MM.1S (cell line): ENCODE measurements around the gene ACOX2.
A peak's percentile ranks its signal among the peaks of the same experiment; 100 is the strongest.

Source experiments
- DNase-seq: peaks from one replicate; pipeline ENCODE4 v3.0.0-alpha.2; 2015
- H2AFZ ChIP-seq: fragments of 300-600 bp; sonication (generic); 2 replicates; pipeline ENCODE4 v1.6.0; 2016; ENCODE audit warnings: antibody characterized with exemption, low read length
- H3F3A ChIP-seq: fragments of 300-600 bp; sonication (generic); 2 replicates; pipeline ENCODE4 v1.6.1; 2016; ENCODE audit warnings: mild to moderate bottlenecking, antibody characterized with exemption, low read length, moderate library complexity, mixed read lengths; ENCODE audit not compliant: insufficient read depth
- H3K27ac ChIP-seq: fragments of 300-600 bp; sonication (generic); 2 replicates; pipeline ENCODE4 v1.5.1; 2016; ENCODE audit warnings: mild to moderate bottlenecking, low read length
- H3K27me3 ChIP-seq: fragments of 300-600 bp; sonication (generic); replicated peaks from 2 replicates; pipeline ENCODE4 v1.6.0; 2016; ENCODE audit warnings: low read length; ENCODE audit not compliant: insufficient read depth
- H3K36me3 ChIP-seq: fragments of 300-600 bp; sonication (generic); replicated peaks from 2 replicates; pipeline ENCODE4 v1.6.1; 2016; ENCODE audit warnings: mild to moderate bottlenecking, low read length, mixed read lengths; ENCODE audit not compliant: insufficient read depth
- H3K4me1 ChIP-seq: fragments of 300-600 bp; sonication (generic); 2 replicates; pipeline ENCODE4 v1.6.1; 2016; ENCODE audit warnings: low read length, mixed read lengths
- H3K4me2 ChIP-seq: fragments of 300-600 bp; sonication (generic); 2 replicates; pipeline ENCODE4 v1.6.0; 2016; ENCODE audit warnings: low read depth, low read length
- H3K4me3 ChIP-seq: fragments of 300-600 bp; sonication (generic); 2 replicates; pipeline ENCODE4 v1.5.1; 2016; ENCODE audit warnings: low read length, mixed read lengths
- H3K79me2 ChIP-seq: fragments of 300-600 bp; sonication (generic); 2 replicates; pipeline ENCODE4 v1.6.1; 2016; ENCODE audit warnings: mixed run types, low read length, mixed read lengths
- H3K9ac ChIP-seq: fragments of 300-600 bp; sonication (generic); 2 replicates; pipeline ENCODE4 v1.6.1; 2016; ENCODE audit warnings: low read length, mixed read lengths
- H3K9me2 ChIP-seq: fragments of 300-600 bp; sonication (generic); replicated peaks from 2 replicates; pipeline ENCODE4 v1.6.1; 2016; ENCODE audit warnings: mild to moderate bottlenecking, low read length, mixed read lengths; ENCODE audit not compliant: insufficient read depth
- H3K9me3 ChIP-seq: fragments of 300-600 bp; sonication (generic); replicated peaks from 2 replicates; pipeline ENCODE4 v1.6.1; 2016; ENCODE audit warnings: mild to moderate bottlenecking, low read length, mixed read lengths; ENCODE audit not compliant: insufficient read depth
- H4K20me1 ChIP-seq: fragments of 300-600 bp; sonication (generic); 2 replicates; pipeline ENCODE4 v1.6.1; 2016; ENCODE audit warnings: mild to moderate bottlenecking, low read length, moderate library complexity, mixed read lengths; ENCODE audit not compliant: insufficient read depth
- EZH2 ChIP-seq: fragments of 300-600 bp; sonication (generic); optimal IDR thresholded peaks from 2 replicates; pipeline ENCODE3; 2017; ENCODE audit warnings: low read depth, mild to moderate bottlenecking, antibody characterized with exemption, low read length, mixed read lengths
- EZH2phosphoT487 ChIP-seq: fragments of 300-600 bp; sonication (generic); IDR thresholded peaks from 2 replicates; pipeline ENCODE4 v1.6.1; 2018; ENCODE audit warnings: antibody characterized with exemption, low read length
- TF ChIP-seq, protein P1 (sequence below): fragments of 300-600 bp; sonication (generic); IDR thresholded peaks from 2 replicates; pipeline ENCODE4 v1.5.1; 2016; ENCODE audit warnings: antibody characterized with exemption, low read length, mixed read lengths

ACOX2 gene

GRCh38 chr3:58535531-58536500, 1.2 kb downstream of the ACOX2 start:
- no peak overlapping the region for H3K4me3 ChIP-seq
- H4K20me1 ChIP-seq, result no peaks in the 10 kb centered on the region
- H3K9me3 ChIP-seq, result no peaks in the 10 kb centered on the region
- H3F3A ChIP-seq, result no peaks in the 10 kb centered on the region
- DNase-seq, result no peak
- H2AFZ ChIP-seq, result no peak overlapping the region
- no peak overlapping the region for H3K4me2 ChIP-seq
- TF ChIP-seq EZH2phosphoT487 (no peak), EZH2 (no peak)
- TF ChIP-seq, protein P1, sequence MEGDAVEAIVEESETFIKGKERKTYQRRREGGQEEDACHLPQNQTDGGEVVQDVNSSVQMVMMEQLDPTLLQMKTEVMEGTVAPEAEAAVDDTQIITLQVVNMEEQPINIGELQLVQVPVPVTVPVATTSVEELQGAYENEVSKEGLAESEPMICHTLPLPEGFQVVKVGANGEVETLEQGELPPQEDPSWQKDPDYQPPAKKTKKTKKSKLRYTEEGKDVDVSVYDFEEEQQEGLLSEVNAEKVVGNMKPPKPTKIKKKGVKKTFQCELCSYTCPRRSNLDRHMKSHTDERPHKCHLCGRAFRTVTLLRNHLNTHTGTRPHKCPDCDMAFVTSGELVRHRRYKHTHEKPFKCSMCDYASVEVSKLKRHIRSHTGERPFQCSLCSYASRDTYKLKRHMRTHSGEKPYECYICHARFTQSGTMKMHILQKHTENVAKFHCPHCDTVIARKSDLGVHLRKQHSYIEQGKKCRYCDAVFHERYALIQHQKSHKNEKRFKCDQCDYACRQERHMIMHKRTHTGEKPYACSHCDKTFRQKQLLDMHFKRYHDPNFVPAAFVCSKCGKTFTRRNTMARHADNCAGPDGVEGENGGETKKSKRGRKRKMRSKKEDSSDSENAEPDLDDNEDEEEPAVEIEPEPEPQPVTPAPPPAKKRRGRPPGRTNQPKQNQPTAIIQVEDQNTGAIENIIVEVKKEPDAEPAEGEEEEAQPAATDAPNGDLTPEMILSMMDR, result no peak
- no peaks in the 10 kb centered on the region for H3K9me2 ChIP-seq
- H3K9ac ChIP-seq, result no peak overlapping the region
- H3K4me1 ChIP-seq, result no peaks in the 10 kb centered on the region
- no peaks in the 10 kb centered on the region for H3K79me2 ChIP-seq
- H3K27me3 ChIP-seq, result no peaks in the 10 kb centered on the region
- no peaks in the 10 kb centered on the region for H3K36me3 ChIP-seq
- H3K27ac ChIP-seq, result no peak overlapping the region

DNA sequence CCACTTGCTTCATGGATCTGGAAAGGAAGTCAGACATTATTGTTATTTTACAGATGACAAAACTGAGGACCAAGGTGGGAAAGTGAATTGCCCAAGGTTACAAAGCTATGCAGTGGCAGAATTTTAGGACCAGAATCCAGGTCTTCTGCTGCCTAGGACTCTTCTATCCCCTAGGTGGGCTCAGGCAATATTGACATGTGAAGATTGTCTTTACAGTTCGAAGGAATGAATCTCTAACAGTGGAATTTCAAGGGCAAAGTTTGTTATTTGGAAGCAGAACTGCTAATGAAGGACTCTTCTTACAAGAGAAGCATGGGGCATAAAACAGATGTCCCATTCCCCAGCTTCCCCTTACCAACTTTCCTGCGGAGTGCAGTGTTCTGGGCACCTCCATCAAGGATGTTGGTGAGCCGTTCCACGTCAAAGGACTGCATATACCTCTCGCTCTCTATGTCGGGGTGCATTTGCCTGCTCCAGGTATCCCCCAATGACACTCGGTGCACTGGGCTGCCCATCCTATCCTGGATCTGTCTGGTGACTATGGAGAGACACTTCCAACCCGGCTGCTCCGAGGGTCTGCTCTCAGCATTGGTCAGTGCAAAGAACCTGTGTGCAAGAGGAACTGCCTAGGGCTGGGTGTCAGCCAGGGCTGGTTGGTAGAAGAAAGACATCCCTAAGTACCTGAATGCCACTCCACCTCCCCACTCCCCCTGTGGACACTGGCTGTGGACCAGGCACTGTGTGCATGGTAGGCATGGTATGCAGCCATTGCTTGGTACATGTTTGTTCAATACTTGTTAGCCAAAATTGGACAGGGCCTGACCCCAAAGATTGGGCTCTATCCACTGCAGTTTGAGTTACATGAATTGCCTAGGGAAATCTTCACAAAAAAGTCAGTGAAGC, 2.1 kb downstream of the ACOX2 start:
- H3F3A ChIP-seq, result no peaks in the 10 kb centered on the region
- no peak overlapping the region for H3K27ac ChIP-seq
- no peaks in the 10 kb centered on the region for H3K36me3 ChIP-seq
- H4K20me1 ChIP-seq, result no peaks in the 10 kb centered on the region
- DNase-seq, result no peak
- no peak overlapping the region for H3K4me2 ChIP-seq
- no peaks in the 10 kb centered on the region for H3K79me2 ChIP-seq
- no peak overlapping the region for H3K9ac ChIP-seq
- no peak overlapping the region for H3K4me3 ChIP-seq
- no peaks in the 10 kb centered on the region for H3K4me1 ChIP-seq
- H3K27me3 ChIP-seq, result no peaks in the 10 kb centered on the region
- no peak for TF ChIP-seq EZH2
- no peak for TF ChIP-seq EZH2phosphoT487
- TF ChIP-seq, protein P1, result no peak
- H3K9me2 ChIP-seq, result no peaks in the 10 kb centered on the region
- H2AFZ ChIP-seq, result no peak overlapping the region
- no peaks in the 10 kb centered on the region for H3K9me3 ChIP-seq

GRCh38 chr3:58532794-58533220, 4.2 kb downstream of the ACOX2 start:
- Histone ChIP-seq H3K27me3 (no peaks in the 10 kb centered on the region), H4K20me1 (no peaks in the 10 kb centered on the region), H3K9me2 (no peaks in the 10 kb centered on the region), H3K4me3 (no peak overlapping the region), H3K36me3 (no peaks in the 10 kb centered on the region), H3K27ac (no peak overlapping the region), H2AFZ (no peak overlapping the region), H3K9ac (no peak overlapping the region), H3K79me2 (no peaks in the 10 kb centered on the region), H3K4me2 (no peak overlapping the region), H3K4me1 (no peaks in the 10 kb centered on the region), H3K9me3 (no peaks in the 10 kb centered on the region), H3F3A (no peaks in the 10 kb centered on the region)
- no peak for TF ChIP-seq EZH2phosphoT487
- TF ChIP-seq, protein P1, result peak; percentile 92
- no peak for TF ChIP-seq EZH2
- DNase-seq, result peak; percentile 70
